ENCODE data around the gene SFPQ. TPM values are rescaled to one million over a fixed set of nuclear protein-coding genes. Genes with fewer than 3 reads are reported as not detected.
"Not testable (repeated sequence)": the region's sequence is repeated elsewhere in the genome, so short reads cannot be mapped to it uniquely, and the experiment has no call there.

SFPQ gene
- total RNA-seq, 1 donor from 2014 or later: 269 TPM

GRCh38 chr1:35145892-35146549 lies 46.9 kb downstream of the SFPQ start:
- intact Hi-C loops (cut with DNase I); ATAC-seq; DNase-seq (ENCODE audit: low spot score): not testable (repeated sequence)

- ATAC-seq (no peak), DNase-seq (ENCODE audit: low spot score) (no peak)
- intact Hi-C loops (cut with DNase I): no loop called here
These were observed 49.0 kb downstream of the SFPQ start for GRCh38 chr1:35143737-35144508.

GRCh38 chr1:35142728-35143127 lies 50.2 kb downstream of the SFPQ start:
- intact Hi-C loops (cut with DNase I); ATAC-seq; DNase-seq (ENCODE audit: low spot score): not testable (repeated sequence)

GRCh38 chr1:35142294-35142693 lies 50.7 kb downstream of the SFPQ start:
- DNase-seq (ENCODE audit: low spot score); intact Hi-C loops (cut with DNase I); ATAC-seq: not testable (repeated sequence)

- intact Hi-C loops (cut with DNase I); DNase-seq (ENCODE audit: low spot score); ATAC-seq: not testable (repeated sequence)
These were observed 55.4 kb downstream of the SFPQ start for GRCh38 chr1:35137590-35137989.

GRCh38 chr1:35136780-35137179 lies 56.2 kb downstream of the SFPQ start:
- DNase-seq (ENCODE audit: low spot score): no peak
- intact Hi-C loops (cut with DNase I): no loop called here
- ATAC-seq: no peak

Other genes starting within 250 kb of the SFPQ start
- gene TMEM35B, start 207.8 kb downstream of the SFPQ start, total RNA-seq: 42.1 TPM
- gene ZMYM6, start 161.2 kb downstream of the SFPQ start, total RNA-seq: 32.1 TPM
- 18.2 TPM for gene ZMYM1, start 113.8 kb downstream of the SFPQ start, total RNA-seq
- 58.4 TPM for gene ZMYM4, start 75.6 kb upstream of the SFPQ start, total RNA-seq